Measurements from ENCODE around the gene UCKL1. TPM values are rescaled to one million over a fixed set of nuclear protein-coding genes. Genes with fewer than 3 reads are reported as not detected.
"Not testable (repeated sequence)": the region's sequence is repeated elsewhere in the genome, so short reads cannot be mapped to it uniquely, and the experiment has no call there.

Gene UCKL1
- total and polyA plus RNA-seq, 2 donors from 2014 or later, result 39.3 to 39.8 TPM

DNA sequence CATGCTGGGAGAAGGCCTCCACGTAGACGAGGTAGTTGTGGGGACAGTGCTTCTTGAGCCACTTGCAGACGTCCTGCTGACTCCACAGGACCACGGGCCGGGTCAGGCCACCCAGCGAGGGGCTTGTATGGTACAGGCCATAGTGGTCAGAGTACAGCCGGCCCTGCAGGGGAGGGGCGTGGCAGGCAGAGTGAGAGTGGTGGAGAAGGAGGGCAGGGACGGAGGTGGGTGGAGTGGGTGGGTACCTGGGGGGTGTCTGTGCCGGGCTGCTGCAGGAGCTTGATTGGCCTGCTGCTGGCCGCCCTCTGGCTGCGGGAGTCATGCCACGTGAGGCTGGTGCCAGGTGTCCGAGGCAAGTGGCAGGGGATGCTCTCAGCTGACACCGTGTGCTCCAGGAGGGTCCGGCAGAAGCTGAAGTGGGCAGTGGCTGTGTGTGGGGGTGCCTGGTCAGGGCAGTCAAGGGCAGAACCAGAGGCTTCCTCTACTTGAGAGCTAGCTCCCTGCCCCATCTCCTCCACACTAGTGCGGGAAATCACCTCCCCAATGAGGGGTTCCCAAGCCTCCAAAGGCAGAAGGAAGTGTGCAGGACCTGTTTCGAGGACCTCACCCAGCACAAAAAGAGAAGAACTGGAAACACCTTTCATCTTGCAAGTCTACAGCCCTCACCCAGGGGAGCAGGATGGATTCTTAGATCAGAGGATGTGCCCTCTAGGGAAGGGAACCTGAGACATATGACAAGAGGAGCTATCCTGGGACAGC is 20.9 kb upstream of the UCKL1 start:
- intact Hi-C loops (cut with DNase I), result loop anchor here (5.0 kb wide), 1 partner anchor 440 kb away; the partner anchor contains the start of gene PTK6
- H3K36me3 ChIP-seq (ENCODE audit: control insufficient read depth in 2 of 3, insufficient read depth in 3 of 3, low read length in 3 of 3), result peaks cover 0 to 3% (median 0%) of the 10 kb centered on the region in 3 donors
- TF ChIP-seq, protein P1, sequence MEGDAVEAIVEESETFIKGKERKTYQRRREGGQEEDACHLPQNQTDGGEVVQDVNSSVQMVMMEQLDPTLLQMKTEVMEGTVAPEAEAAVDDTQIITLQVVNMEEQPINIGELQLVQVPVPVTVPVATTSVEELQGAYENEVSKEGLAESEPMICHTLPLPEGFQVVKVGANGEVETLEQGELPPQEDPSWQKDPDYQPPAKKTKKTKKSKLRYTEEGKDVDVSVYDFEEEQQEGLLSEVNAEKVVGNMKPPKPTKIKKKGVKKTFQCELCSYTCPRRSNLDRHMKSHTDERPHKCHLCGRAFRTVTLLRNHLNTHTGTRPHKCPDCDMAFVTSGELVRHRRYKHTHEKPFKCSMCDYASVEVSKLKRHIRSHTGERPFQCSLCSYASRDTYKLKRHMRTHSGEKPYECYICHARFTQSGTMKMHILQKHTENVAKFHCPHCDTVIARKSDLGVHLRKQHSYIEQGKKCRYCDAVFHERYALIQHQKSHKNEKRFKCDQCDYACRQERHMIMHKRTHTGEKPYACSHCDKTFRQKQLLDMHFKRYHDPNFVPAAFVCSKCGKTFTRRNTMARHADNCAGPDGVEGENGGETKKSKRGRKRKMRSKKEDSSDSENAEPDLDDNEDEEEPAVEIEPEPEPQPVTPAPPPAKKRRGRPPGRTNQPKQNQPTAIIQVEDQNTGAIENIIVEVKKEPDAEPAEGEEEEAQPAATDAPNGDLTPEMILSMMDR (IDR thresholded peaks at IDR 0.05; ENCODE audit: borderline replicate concordance, extremely low read depth, insufficient read depth), result no peak
- H3K4me3 ChIP-seq (ENCODE audit: low read length in 3 of 3), result no peak overlapping the region
- no peak overlapping the region for H3K9ac ChIP-seq (ENCODE audit: low read length in 3 of 3)
- peaks cover 3 to 23% (median 7%) of the 10 kb centered on the region in 3 donors for H3K4me1 ChIP-seq (ENCODE audit: control insufficient read depth in 2 of 3, insufficient read depth in 2 of 3, low read depth in 1 of 3, low read length in 3 of 3)
- FAIRE-seq (no peak), DNase-seq (peak in 2 of 5 donors; percentile 54 to 80)
- no peaks in the 10 kb centered on the region for H3K27me3 ChIP-seq (ENCODE audit: control insufficient read depth, insufficient read depth, low read length)
- H3K9me3 ChIP-seq (ENCODE audit: control insufficient read depth in 2 of 3, insufficient read depth in 1 of 3, low read length in 3 of 3), result no peaks in the 10 kb centered on the region
- no peak overlapping the region for H3K27ac ChIP-seq (ENCODE audit: low read depth in 2 of 2, low read length in 2 of 2)

DNA sequence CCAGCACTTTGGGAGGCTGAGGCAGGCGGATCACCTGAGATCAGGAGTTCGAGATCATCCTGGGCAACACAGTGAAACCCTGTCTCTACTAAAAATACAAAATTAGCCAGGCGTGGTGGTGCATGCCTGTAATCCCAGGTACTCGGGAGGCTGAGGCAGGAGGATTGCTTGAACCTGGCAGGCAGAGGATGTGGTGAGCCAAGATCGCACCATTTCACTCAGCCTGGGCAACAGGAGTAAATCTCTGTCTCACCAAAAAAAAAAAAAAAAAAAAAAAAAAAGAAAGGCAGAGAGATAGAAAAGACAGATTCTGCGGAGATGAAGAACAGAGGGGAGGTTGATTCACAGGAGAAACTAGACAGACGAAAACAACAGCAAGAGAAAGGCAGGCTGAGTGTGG is 20.3 kb upstream of the UCKL1 start:
- not testable (repeated sequence) for H3K27ac ChIP-seq (ENCODE audit: low read depth in 2 of 2, low read length in 2 of 2); H3K4me3 ChIP-seq (ENCODE audit: low read length in 3 of 3); H3K9ac ChIP-seq (ENCODE audit: low read length in 3 of 3); H3K27me3 ChIP-seq (ENCODE audit: control insufficient read depth, insufficient read depth, low read length); FAIRE-seq; DNase-seq; H3K9me3 ChIP-seq (ENCODE audit: control insufficient read depth in 2 of 3, insufficient read depth in 1 of 3, low read length in 3 of 3); H3K36me3 ChIP-seq (ENCODE audit: control insufficient read depth in 2 of 3, insufficient read depth in 3 of 3, low read length in 3 of 3)
- intact Hi-C loops (cut with DNase I), result loop anchor here (5.0 kb wide), 1 partner anchor 439 kb away; the partner anchor contains the start of gene PTK6
- peaks cover 0 to 20% (median 7%) of the 10 kb centered on the region in 3 donors for H3K4me1 ChIP-seq (ENCODE audit: control insufficient read depth in 2 of 3, insufficient read depth in 2 of 3, low read depth in 1 of 3, low read length in 3 of 3)

DNA sequence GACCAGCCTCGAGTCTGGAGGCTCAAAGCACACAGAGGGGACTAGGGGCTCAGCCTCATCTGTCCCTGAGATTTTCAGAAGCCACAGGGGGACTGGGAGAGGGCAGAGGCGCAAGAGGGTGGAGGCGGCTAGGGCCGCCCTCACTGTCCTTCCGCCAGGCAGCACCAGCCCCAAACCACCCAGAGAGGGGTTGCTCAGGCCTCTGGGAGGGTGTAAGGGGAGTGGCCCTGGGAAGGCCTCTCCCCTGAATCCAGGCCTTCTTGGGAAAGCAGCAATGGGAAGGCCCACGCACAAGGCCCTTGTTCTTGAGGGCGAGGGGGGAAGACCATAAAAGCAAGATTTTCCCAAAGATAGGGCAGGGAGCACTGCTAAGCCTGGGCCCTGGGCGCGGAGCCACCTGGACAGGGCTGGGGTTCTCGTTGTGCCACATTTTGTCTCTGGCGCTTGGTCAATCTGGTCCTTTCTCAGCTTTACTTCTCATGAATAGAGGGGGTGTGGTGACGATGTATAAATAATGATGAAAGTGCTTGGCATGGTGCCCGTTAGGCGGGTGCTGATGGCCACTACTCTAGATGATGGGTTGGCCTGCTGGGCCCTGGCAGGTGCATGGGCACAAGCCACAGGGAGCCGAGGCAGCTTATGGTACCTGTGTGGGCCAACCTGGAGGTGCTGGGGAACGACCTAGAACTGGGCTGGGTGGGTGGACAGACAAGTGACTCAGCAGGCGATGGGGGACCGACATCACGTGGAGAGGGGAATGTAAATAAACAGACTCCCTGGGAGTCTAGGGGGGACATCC is 18.4 kb upstream of the UCKL1 start:
- Histone ChIP-seq H3K27ac (ENCODE audit: low read depth in 2 of 2, low read length in 2 of 2) (no peak overlapping the region), H3K36me3 (ENCODE audit: control insufficient read depth in 2 of 3, insufficient read depth in 3 of 3, low read length in 3 of 3) (peaks cover 0 to 3% (median 0%) of the 10 kb centered on the region in 3 donors), H3K4me1 (ENCODE audit: control insufficient read depth in 2 of 3, insufficient read depth in 2 of 3, low read depth in 1 of 3, low read length in 3 of 3) (peaks cover 0 to 13% (median 0%) of the 10 kb centered on the region in 3 donors), H3K9ac (ENCODE audit: low read length in 3 of 3) (no peak overlapping the region), H3K9me3 (ENCODE audit: control insufficient read depth in 2 of 3, insufficient read depth in 1 of 3, low read length in 3 of 3) (no peaks in the 10 kb centered on the region), H3K4me3 (ENCODE audit: low read length in 3 of 3) (no peak overlapping the region), H3K27me3 (ENCODE audit: control insufficient read depth, insufficient read depth, low read length) (no peaks in the 10 kb centered on the region)
- no peak for FAIRE-seq
- TF ChIP-seq, protein P1 (IDR thresholded peaks at IDR 0.05; ENCODE audit: borderline replicate concordance, extremely low read depth, insufficient read depth), result no peak
- intact Hi-C loops (cut with DNase I), result loop anchor here (5.0 kb wide), 1 partner anchor 437 kb away; the partner anchor contains the start of gene PTK6
- peak in 2 of 5 donors; percentile 47 to 75 for DNase-seq

Measured in kidney (tissue), 14 donors.